NCI-H226 (cell line): Measurements from ENCODE around the gene CXADR.
"Not testable (repeated sequence)": the region's sequence is repeated elsewhere in the genome, so short reads cannot be mapped to it uniquely, and the experiment has no call there.

Source experiments
- DNase-seq: peaks from one replicate; pipeline ENCODE4 v3.0.0-alpha.2; 2015

CXADR gene

GRCh38 chr21:17502985-17503384 lies 9.9 kb upstream of the CXADR start:
- not testable (repeated sequence) for DNase-seq

GRCh38 chr21:17506951-17507350 lies 5.9 kb upstream of the CXADR start:
- DNase-seq, result no peak

GRCh38 chr21:17507591-17507990 lies 5.3 kb upstream of the CXADR start:
- no peak for DNase-seq

- peak; percentile 72 for DNase-seq
Observed at GRCh38 chr21:17513214-17514123, 626 bp downstream of the CXADR start.

GRCh38 chr21:17514124-17514845 lies 1.4 kb downstream of the CXADR start:
- peak; percentile 40 for DNase-seq

GRCh38 chr21:17517008-17517407 lies 4.2 kb downstream of the CXADR start:
- not testable (repeated sequence) for DNase-seq

- no peak for DNase-seq
Observed at GRCh38 chr21:17519208-17519738, 6.4 kb downstream of the CXADR start.

- DNase-seq, result no peak
Observed at GRCh38 chr21:17519965-17520609, 7.2 kb downstream of the CXADR start.

- DNase-seq, result no peak
Observed at GRCh38 chr21:17523007-17523451, 10.2 kb downstream of the CXADR start.

GRCh38 chr21:17523979-17524494 lies 11.2 kb downstream of the CXADR start:
- DNase-seq, result peak; percentile 26

GRCh38 chr21:17524635-17525034 lies 11.8 kb downstream of the CXADR start:
- DNase-seq, result no peak

GRCh38 chr21:17526776-17527175 lies 13.9 kb downstream of the CXADR start:
- no peak for DNase-seq

- DNase-seq, result peak; percentile 93
Observed at GRCh38 chr21:17527240-17527639, 14.4 kb downstream of the CXADR start.

GRCh38 chr21:17527711-17528110 lies 14.9 kb downstream of the CXADR start:
- DNase-seq, result no peak

- DNase-seq, result no peak
Observed at GRCh38 chr21:17529648-17530047, 16.8 kb downstream of the CXADR start.

- peak; percentile 32 for DNase-seq
Observed at GRCh38 chr21:17532292-17532691, 19.4 kb downstream of the CXADR start.

- no peak for DNase-seq
Observed at GRCh38 chr21:17536381-17536780, 23.5 kb downstream of the CXADR start.

GRCh38 chr21:17537299-17537698 lies 24.5 kb downstream of the CXADR start:
- peak; percentile 37 for DNase-seq

GRCh38 chr21:17538576-17538975 lies 25.7 kb downstream of the CXADR start:
- DNase-seq, result no peak

- DNase-seq, result no peak
Observed at GRCh38 chr21:17539323-17539722, 26.5 kb downstream of the CXADR start.

- DNase-seq, result no peak
Observed at GRCh38 chr21:17539743-17540341, 27.0 kb downstream of the CXADR start.

GRCh38 chr21:17540530-17540929 lies 27.7 kb downstream of the CXADR start:
- DNase-seq, result no peak
